GM12875 (cell line): ENCODE data around the gene SLC35G4.

ENCODE experiments used
- H3K4me3 ChIP-seq: one replicate; pipeline ENCODE4 v1.5.1; 2011; ENCODE audit warnings: low read depth, low read length, control low read depth
- TF ChIP-seq, protein P1 (sequence below): IDR thresholded peaks from 2 replicates; pipeline ENCODE4 v1.5.1; 2011; ENCODE audit warnings: low read depth, mild to moderate bottlenecking, control low read depth, inconsistent platforms, low read length, moderate library complexity, borderline replicate concordance; ENCODE audit not compliant: insufficient read depth

The SLC35G4 gene

DNA sequence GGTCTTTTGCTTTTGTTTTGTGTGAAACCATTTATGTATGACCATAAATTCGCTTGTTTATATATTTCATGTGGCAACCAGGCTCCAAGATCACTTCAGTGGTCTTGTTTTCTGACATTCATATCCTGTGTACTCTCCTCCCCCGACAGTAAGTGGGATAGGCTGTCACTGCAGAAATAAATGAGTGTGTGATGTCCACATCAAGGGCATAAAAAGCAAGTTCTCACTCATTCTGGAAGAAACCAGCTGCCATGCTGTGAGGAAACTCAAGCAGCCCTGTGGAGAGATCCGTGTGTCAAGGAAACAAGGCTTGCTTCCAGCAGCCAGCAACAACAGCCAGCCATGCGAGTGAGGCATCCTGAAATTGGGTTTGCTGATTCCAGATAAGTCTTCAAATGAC is 40.4 kb downstream of the SLC35G4 start:
- no peak overlapping the region for H3K4me3 ChIP-seq
- TF ChIP-seq, protein P1, sequence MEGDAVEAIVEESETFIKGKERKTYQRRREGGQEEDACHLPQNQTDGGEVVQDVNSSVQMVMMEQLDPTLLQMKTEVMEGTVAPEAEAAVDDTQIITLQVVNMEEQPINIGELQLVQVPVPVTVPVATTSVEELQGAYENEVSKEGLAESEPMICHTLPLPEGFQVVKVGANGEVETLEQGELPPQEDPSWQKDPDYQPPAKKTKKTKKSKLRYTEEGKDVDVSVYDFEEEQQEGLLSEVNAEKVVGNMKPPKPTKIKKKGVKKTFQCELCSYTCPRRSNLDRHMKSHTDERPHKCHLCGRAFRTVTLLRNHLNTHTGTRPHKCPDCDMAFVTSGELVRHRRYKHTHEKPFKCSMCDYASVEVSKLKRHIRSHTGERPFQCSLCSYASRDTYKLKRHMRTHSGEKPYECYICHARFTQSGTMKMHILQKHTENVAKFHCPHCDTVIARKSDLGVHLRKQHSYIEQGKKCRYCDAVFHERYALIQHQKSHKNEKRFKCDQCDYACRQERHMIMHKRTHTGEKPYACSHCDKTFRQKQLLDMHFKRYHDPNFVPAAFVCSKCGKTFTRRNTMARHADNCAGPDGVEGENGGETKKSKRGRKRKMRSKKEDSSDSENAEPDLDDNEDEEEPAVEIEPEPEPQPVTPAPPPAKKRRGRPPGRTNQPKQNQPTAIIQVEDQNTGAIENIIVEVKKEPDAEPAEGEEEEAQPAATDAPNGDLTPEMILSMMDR = no peak

DNA sequence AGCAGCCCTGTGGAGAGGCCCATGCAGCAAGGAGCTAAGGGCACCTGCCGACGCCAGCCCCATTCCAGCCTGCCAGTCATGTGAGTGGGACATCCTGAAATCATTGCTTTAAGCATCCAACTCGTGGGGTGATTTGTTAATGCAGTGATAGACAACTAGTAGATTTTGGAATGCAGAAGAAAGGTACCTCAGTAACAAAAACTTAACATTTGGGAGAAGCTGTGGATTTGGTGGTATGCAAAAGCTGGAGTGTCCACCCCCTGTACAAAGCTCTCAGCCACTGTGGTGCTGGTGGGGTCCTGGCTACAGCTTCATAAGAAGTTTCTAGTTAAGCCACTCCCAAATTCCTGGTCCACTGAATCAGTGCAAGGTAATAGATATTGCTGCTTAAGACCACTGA is 42.5 kb downstream of the SLC35G4 start:
- no peak overlapping the region for H3K4me3 ChIP-seq
- TF ChIP-seq, protein P1 = no peak

GRCh38 chr18:11653521-11653920 is 44.1 kb downstream of the SLC35G4 start:
- TF ChIP-seq, protein P1 = no peak

GRCh38 chr18:11654736-11655605 is 45.6 kb downstream of the SLC35G4 start:
- H3K4me3 ChIP-seq = no peak overlapping the region
- TF ChIP-seq, protein P1 = peak; percentile 78

More at GRCh38 chr18:11653521-11653920, 44.1 kb downstream of the SLC35G4 start:
- no peak overlapping the region for H3K4me3 ChIP-seq

GRCh38 chr18:11655606-11655932 is 46.2 kb downstream of the SLC35G4 start:
- TF ChIP-seq, protein P1 = no peak
- no peak overlapping the region for H3K4me3 ChIP-seq

GRCh38 chr18:11657152-11657551 is 47.8 kb downstream of the SLC35G4 start:
- H3K4me3 ChIP-seq = no peak overlapping the region
- TF ChIP-seq, protein P1 = no peak

- TF ChIP-seq, protein P1 = no peak
- H3K4me3 ChIP-seq = no peak overlapping the region
Observed at GRCh38 chr18:11657554-11657953, 48.2 kb downstream of the SLC35G4 start.
